Parathyroid adenoma (tissue), 2 donors: ENCODE results near the gene AMZ2.
"Not testable (repeated sequence)": the region's sequence is repeated elsewhere in the genome, so short reads cannot be mapped to it uniquely, and the experiment has no call there.

Source experiments
- H2AFZ ChIP-seq: fragments of 300-600 bp; sonication (generic); one replicate; pipeline ENCODE4 v1.7.0; 2017; ENCODE audit warnings: antibody characterized with exemption, mild to moderate bottlenecking
- H3K27ac ChIP-seq: fragments of 300-600 bp; sonication (generic); one replicate; pipeline ENCODE4 v1.7.0; 2017
- H3K27me3 ChIP-seq: fragments of 300-600 bp; sonication (generic); one replicate; pipeline ENCODE4 v1.7.0; 2017; ENCODE audit warnings: low read length; ENCODE audit not compliant: control insufficient read depth, insufficient read depth
- H3K36me3 ChIP-seq: fragments of 300-600 bp; sonication (generic); one replicate; pipeline ENCODE4 v1.7.0; 2017; ENCODE audit warnings: low read length; ENCODE audit not compliant: control insufficient read depth, insufficient read depth
- H3K4me1 ChIP-seq: fragments of 300-600 bp; sonication (generic); one replicate; pipeline ENCODE4 v1.7.0; 2017; ENCODE audit warnings: control low read depth
- H3K4me2 ChIP-seq: fragments of 300-600 bp; sonication (generic); one replicate; pipeline ENCODE4 v1.7.0; 2017; ENCODE audit warnings: low read length
- H3K4me3 ChIP-seq: fragments of 300-600 bp; sonication (generic); one replicate; pipeline ENCODE4 v1.7.0; 2017; ENCODE audit warnings: low read depth, low read length
- H3K79me2 ChIP-seq: fragments of 300-600 bp; sonication (generic); one replicate; pipeline ENCODE4 v1.7.0; 2017; ENCODE audit warnings: control low read depth
- H3K9ac ChIP-seq: fragments of 300-600 bp; sonication (generic); one replicate; pipeline ENCODE4 v1.7.0; 2017; ENCODE audit warnings: mild to moderate bottlenecking
- H3K9me3 ChIP-seq: fragments of 300-600 bp; sonication (generic); one replicate; pipeline ENCODE4 v1.7.0; 2017; ENCODE audit warnings: low read length; ENCODE audit not compliant: control insufficient read depth
- CTCF ChIP-seq: fragments of 300-600 bp; sonication (generic); IDR thresholded peaks from one replicate; pipeline ENCODE4 v1.7.0; 2017; ENCODE audit warnings: antibody characterized with exemption, mild to moderate bottlenecking
- donor health status: primary hyperparathyroidism.

Gene AMZ2

GRCh38 chr17:68248891-68249290 lies 1.0 kb downstream of the AMZ2 start:
- TF ChIP-seq CTCF: no peak
- H3K4me3 ChIP-seq: peak overlapping the region; percentile 77
- no peak overlapping the region for H2AFZ ChIP-seq
- H3K4me2 ChIP-seq: peak overlapping the region; percentile 95
- H3K9me3 ChIP-seq: no peaks in the 10 kb centered on the region
- H3K9ac ChIP-seq: peak overlapping the region; percentile 86
- H3K36me3 ChIP-seq: no peaks in the 10 kb centered on the region
- H3K27me3 ChIP-seq: no peaks in the 10 kb centered on the region
- no peaks in the 10 kb centered on the region for H3K4me1 ChIP-seq
- H3K79me2 ChIP-seq: no peaks in the 10 kb centered on the region
- H3K27ac ChIP-seq: no peak overlapping the region

- Histone ChIP-seq H3K4me3 (no peak overlapping the region), H2AFZ (no peak overlapping the region), H3K4me1 (no peaks in the 10 kb centered on the region), H3K27ac (no peak overlapping the region), H3K27me3 (no peaks in the 10 kb centered on the region), H3K36me3 (no peaks in the 10 kb centered on the region), H3K4me2 (no peak overlapping the region), H3K9ac (no peak overlapping the region), H3K9me3 (no peaks in the 10 kb centered on the region), H3K79me2 (no peaks in the 10 kb centered on the region)
- TF ChIP-seq CTCF: no peak
Observed at GRCh38 chr17:68249354-68249765, 1.5 kb downstream of the AMZ2 start.

- H3K27me3 ChIP-seq, H3K4me1 ChIP-seq, H2AFZ ChIP-seq, H3K9me3 ChIP-seq, H3K36me3 ChIP-seq, H3K27ac ChIP-seq, H3K4me2 ChIP-seq, H3K9ac ChIP-seq, H3K79me2 ChIP-seq, H3K4me3 ChIP-seq: not testable (repeated sequence)
Observed at GRCh38 chr17:68253426-68253825, 5.6 kb downstream of the AMZ2 start.

GRCh38 chr17:68255151-68255550 lies 7.3 kb downstream of the AMZ2 start:
- Histone ChIP-seq H3K27ac (no peak overlapping the region), H3K79me2 (no peaks in the 10 kb centered on the region), H3K9me3 (no peaks in the 10 kb centered on the region), H3K36me3 (no peaks in the 10 kb centered on the region), H3K9ac (no peak overlapping the region), H2AFZ (no peak overlapping the region), H3K27me3 (no peaks in the 10 kb centered on the region), H3K4me1 (no peaks in the 10 kb centered on the region), H3K4me2 (no peak overlapping the region), H3K4me3 (no peak overlapping the region)
- no peak for TF ChIP-seq CTCF

GRCh38 chr17:68255731-68256538 lies 8.1 kb downstream of the AMZ2 start:
- H2AFZ ChIP-seq: no peak overlapping the region
- no peak overlapping the region for H3K9ac ChIP-seq
- no peak overlapping the region for H3K4me2 ChIP-seq
- H3K36me3 ChIP-seq: no peaks in the 10 kb centered on the region
- no peaks in the 10 kb centered on the region for H3K79me2 ChIP-seq
- no peaks in the 10 kb centered on the region for H3K4me1 ChIP-seq
- no peaks in the 10 kb centered on the region for H3K27me3 ChIP-seq
- no peak overlapping the region for H3K4me3 ChIP-seq
- TF ChIP-seq CTCF: no peak
- no peak overlapping the region for H3K27ac ChIP-seq
- H3K9me3 ChIP-seq: no peaks in the 10 kb centered on the region

- H3K4me2 ChIP-seq, H3K27me3 ChIP-seq, H3K27ac ChIP-seq, H3K4me3 ChIP-seq, H3K79me2 ChIP-seq, H3K36me3 ChIP-seq, H3K9me3 ChIP-seq, H3K9ac ChIP-seq, H3K4me1 ChIP-seq, H2AFZ ChIP-seq: not testable (repeated sequence)
Observed at GRCh38 chr17:68256701-68257100, 8.9 kb downstream of the AMZ2 start.
